Measurements from ENCODE around the gene MAN1A2.
A peak's percentile ranks its signal among the peaks of the same experiment; 100 is the strongest.

The MAN1A2 gene

DNA sequence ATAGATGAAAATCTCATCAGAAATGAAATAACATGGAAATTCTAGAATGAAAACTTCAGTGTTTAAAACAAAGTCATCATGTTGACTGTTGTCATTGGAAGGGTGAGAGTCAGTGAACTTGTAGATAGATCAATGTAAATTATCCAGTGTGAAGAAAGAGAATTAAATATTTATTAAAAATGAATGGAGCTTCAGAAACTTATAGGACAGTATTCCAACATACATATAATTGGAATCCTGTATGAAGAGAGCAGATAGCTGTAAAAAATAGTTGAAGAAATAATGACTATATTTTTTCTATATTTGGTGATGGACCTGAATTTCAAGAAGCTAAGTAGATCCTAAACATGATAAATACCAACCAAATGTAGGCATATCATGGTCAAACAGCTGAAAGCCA lies 60.0 kb downstream of the MAN1A2 start:
- CTCF ChIA-PET, result interaction anchor here (0.7 kb wide), 2 partner anchors 22 to 26 kb away, joined by 3 read pairs; no protein-coding TSS in a partner anchor

DNA sequence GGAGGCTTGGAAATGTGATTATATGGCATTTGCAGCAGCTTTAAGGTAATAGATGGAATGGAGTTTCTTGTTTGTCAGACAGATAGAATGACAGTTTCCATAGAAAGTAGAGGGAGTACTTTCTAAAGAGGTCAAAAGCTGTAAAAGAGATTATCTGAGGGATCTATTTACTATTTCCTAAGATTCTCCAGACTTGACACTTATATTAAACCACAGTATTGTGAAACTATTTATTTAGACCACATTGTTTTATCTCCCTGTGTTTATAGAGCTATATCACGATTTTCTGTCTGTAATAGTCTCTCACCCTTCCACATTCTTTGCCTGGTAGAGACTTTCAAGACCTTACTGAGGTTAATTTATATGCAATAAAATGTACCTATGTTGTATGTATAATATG lies 66.7 kb downstream of the MAN1A2 start:
- Histone ChIP-seq H3K27ac (ENCODE audit: extremely low read depth, low read depth, low read length) (no peak overlapping the region), H3K4me1 (ENCODE audit: control insufficient read depth, insufficient read depth, low read length) (no peaks in the 10 kb centered on the region), H3K9me3 (ENCODE audit: control insufficient read depth, insufficient read depth, low read depth, low read length) (no peaks in the 10 kb centered on the region), H3K36me3 (ENCODE audit: control insufficient read depth in 2 of 2, insufficient read depth in 1 of 2, low read length in 2 of 2) (no peaks in the 10 kb centered on the region), H3K4me3 (ENCODE audit: low read depth, low read length) (no peak overlapping the region)
- ChIA-PET CTCF (no interaction called here), POLR2A (no interaction called here)
- TF ChIP-seq, protein P1, sequence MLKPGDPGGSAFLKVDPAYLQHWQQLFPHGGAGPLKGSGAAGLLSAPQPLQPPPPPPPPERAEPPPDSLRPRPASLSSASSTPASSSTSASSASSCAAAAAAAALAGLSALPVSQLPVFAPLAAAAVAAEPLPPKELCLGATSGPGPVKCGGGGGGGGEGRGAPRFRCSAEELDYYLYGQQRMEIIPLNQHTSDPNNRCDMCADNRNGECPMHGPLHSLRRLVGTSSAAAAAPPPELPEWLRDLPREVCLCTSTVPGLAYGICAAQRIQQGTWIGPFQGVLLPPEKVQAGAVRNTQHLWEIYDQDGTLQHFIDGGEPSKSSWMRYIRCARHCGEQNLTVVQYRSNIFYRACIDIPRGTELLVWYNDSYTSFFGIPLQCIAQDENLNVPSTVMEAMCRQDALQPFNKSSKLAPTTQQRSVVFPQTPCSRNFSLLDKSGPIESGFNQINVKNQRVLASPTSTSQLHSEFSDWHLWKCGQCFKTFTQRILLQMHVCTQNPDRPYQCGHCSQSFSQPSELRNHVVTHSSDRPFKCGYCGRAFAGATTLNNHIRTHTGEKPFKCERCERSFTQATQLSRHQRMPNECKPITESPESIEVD (tag by site-specific recombination; IDR thresholded peaks at IDR 0.05), result 0 out of 2 replicates have a peak, but pooled peaks have one; percentile 31
- TF ChIP-seq, protein P2, sequence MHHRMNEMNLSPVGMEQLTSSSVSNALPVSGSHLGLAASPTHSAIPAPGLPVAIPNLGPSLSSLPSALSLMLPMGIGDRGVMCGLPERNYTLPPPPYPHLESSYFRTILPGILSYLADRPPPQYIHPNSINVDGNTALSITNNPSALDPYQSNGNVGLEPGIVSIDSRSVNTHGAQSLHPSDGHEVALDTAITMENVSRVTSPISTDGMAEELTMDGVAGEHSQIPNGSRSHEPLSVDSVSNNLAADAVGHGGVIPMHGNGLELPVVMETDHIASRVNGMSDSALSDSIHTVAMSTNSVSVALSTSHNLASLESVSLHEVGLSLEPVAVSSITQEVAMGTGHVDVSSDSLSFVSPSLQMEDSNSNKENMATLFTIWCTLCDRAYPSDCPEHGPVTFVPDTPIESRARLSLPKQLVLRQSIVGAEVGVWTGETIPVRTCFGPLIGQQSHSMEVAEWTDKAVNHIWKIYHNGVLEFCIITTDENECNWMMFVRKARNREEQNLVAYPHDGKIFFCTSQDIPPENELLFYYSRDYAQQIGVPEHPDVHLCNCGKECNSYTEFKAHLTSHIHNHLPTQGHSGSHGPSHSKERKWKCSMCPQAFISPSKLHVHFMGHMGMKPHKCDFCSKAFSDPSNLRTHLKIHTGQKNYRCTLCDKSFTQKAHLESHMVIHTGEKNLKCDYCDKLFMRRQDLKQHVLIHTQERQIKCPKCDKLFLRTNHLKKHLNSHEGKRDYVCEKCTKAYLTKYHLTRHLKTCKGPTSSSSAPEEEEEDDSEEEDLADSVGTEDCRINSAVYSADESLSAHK (tag by site-specific recombination; IDR thresholded peaks at IDR 0.05), result peak; percentile 66; the same call in 1 of the 2 replicates
- TF ChIP-seq, protein P3, sequence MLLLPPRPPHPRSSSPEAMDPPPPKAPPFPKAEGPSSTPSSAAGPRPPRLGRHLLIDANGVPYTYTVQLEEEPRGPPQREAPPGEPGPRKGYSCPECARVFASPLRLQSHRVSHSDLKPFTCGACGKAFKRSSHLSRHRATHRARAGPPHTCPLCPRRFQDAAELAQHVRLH (tag by site-specific recombination; IDR thresholded peaks at IDR 0.05), result no peak

More for the DNA sequence above, 60.0 kb downstream of the MAN1A2 start:
- H3K4me3 ChIP-seq (ENCODE audit: low read depth, low read length), result no peak overlapping the region
- no peaks in the 10 kb centered on the region for H3K9me3 ChIP-seq (ENCODE audit: control insufficient read depth, insufficient read depth, low read depth, low read length)
- H3K27ac ChIP-seq (ENCODE audit: extremely low read depth, low read depth, low read length), result no peak overlapping the region
- no peaks in the 10 kb centered on the region for H3K4me1 ChIP-seq (ENCODE audit: control insufficient read depth, insufficient read depth, low read length)
- POLR2A ChIA-PET, result no interaction called here
- H3K36me3 ChIP-seq (ENCODE audit: control insufficient read depth in 2 of 2, insufficient read depth in 1 of 2, low read length in 2 of 2), result peaks cover 0 to 7% of the 10 kb centered on the region in 2 experiments; a peak in 1 of 3 replicates
- TF ChIP-seq ZNF133 (tag by site-specific recombination; IDR thresholded peaks at IDR 0.05) (peak; percentile 88), ZEB2 (tag by site-specific recombination; IDR thresholded peaks at IDR 0.05) (no peak), SETDB1 (IDR thresholded peaks at IDR 0.05; ENCODE audit: insufficient read length, low read length) (peak; percentile 58)

DNA sequence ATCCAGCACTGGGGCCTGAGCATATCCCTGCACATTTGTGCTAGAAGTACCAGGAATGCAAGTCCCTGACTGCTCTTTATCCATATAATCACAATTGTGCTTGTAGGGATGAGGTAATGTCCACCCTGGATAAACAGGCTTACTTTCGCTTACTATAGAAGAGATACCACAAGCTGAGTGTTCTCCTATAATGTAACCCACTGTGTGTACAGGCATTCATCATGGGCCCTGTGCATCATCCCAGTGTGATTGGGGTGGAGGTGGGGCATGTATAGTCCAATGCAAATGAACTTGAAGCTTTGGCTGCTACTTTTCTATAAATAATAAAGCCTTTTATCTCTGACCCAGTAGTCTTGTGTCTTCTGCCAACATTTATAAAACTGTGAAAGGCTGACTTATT lies 69.3 kb downstream of the MAN1A2 start:
- POLR2A ChIA-PET, result no interaction called here
- H3K4me3 ChIP-seq (ENCODE audit: low read depth, low read length), result no peak overlapping the region
- CTCF ChIA-PET, result interaction anchor here (0.7 to 1.1 kb wide), 2 partner anchors 317 to 682 kb away, joined by 3 read pairs; partner anchors contain the start of gene CD2
- no peak overlapping the region for H3K27ac ChIP-seq (ENCODE audit: extremely low read depth, low read depth, low read length)
- no peak for TF ChIP-seq ZNF555 (tag by site-specific recombination; conservative IDR thresholded peaks at IDR 0.05)
- TF ChIP-seq ZNF558 (tag by site-specific recombination; IDR thresholded peaks at IDR 0.05), result no peak
- TF ChIP-seq, protein P4, sequence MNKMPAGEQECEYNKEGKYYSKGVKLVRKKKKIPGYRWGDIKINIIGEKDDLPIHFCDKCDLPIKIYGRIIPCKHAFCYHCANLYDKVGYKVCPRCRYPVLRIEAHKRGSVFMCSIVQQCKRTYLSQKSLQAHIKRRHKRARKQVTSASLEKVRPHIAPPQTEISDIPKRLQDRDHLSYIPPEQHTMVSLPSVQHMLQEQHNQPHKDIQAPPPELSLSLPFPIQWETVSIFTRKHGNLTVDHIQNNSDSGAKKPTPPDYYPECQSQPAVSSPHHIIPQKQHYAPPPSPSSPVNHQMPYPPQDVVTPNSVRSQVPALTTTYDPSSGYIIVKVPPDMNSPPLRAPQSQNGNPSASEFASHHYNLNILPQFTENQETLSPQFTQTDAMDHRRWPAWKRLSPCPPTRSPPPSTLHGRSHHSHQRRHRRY (tag by site-specific recombination; IDR thresholded peaks at IDR 0.05), result no peak
- no peak for TF ChIP-seq HOXD13 (CRISPR knock-in tag; IDR thresholded peaks at IDR 0.05; ENCODE audit: borderline replicate concordance)
- no peak for TF ChIP-seq KLF8 (tag by site-specific recombination; IDR thresholded peaks at IDR 0.05)
- no peak for TF ChIP-seq ZFHX2 (tag by site-specific recombination; conservative IDR thresholded peaks at IDR 0.05)
- TF ChIP-seq ZNF530 (tag by site-specific recombination; IDR thresholded peaks at IDR 0.05; ENCODE audit: low read depth), result no peak
- no peak for TF ChIP-seq ZNF521 (tag by site-specific recombination; IDR thresholded peaks at IDR 0.05)
- TF ChIP-seq ZNF433 (tag by site-specific recombination; IDR thresholded peaks at IDR 0.05; ENCODE audit: low read depth), result no peak
- TF ChIP-seq ZNF354C (tag by site-specific recombination; IDR thresholded peaks at IDR 0.05; ENCODE audit: borderline replicate concordance, low read depth), result no peak
- no peak for TF ChIP-seq ZNF768 (tag by site-specific recombination; IDR thresholded peaks at IDR 0.05)
- TF ChIP-seq, protein P5, sequence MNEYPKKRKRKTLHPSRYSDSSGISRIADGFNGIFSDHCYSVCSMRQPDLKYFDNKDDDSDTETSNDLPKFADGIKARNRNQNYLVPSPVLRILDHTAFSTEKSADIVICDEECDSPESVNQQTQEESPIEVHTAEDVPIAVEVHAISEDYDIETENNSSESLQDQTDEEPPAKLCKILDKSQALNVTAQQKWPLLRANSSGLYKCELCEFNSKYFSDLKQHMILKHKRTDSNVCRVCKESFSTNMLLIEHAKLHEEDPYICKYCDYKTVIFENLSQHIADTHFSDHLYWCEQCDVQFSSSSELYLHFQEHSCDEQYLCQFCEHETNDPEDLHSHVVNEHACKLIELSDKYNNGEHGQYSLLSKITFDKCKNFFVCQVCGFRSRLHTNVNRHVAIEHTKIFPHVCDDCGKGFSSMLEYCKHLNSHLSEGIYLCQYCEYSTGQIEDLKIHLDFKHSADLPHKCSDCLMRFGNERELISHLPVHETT (tag by site-specific recombination; IDR thresholded peaks at IDR 0.05), result no peak
- no peak for TF ChIP-seq ZNF677 (tag by site-specific recombination; IDR thresholded peaks at IDR 0.05)
- TF ChIP-seq ZNF777 (tag by site-specific recombination; IDR thresholded peaks at IDR 0.05; ENCODE audit: borderline replicate concordance), result no peak
- no peaks in the 10 kb centered on the region for H3K4me1 ChIP-seq (ENCODE audit: control insufficient read depth, insufficient read depth, low read length)
- no peaks in the 10 kb centered on the region for H3K9me3 ChIP-seq (ENCODE audit: control insufficient read depth, insufficient read depth, low read depth, low read length)
- H3K36me3 ChIP-seq (ENCODE audit: control insufficient read depth in 2 of 2, insufficient read depth in 1 of 2, low read length in 2 of 2), result no peaks in the 10 kb centered on the region
